ENCODE data around the gene TMEM158.

GRCh38 chr3:45258317-45258716 lies 32.2 kb upstream of the TMEM158 start:
- TF ChIP-seq CTCF (IDR thresholded peaks at IDR 0.05; ENCODE audit: insufficient read depth, low read length) (no peak), POLR2AphosphoS5 (IDR thresholded peaks at IDR 0.05; ENCODE audit: low read depth) (peak; percentile 39; the same call in 1 of the 2 replicates), GABPA (IDR thresholded peaks at IDR 0.05; ENCODE audit: low read depth) (no peak), SPI1 (IDR thresholded peaks at IDR 0.05; ENCODE audit: borderline replicate concordance, low read depth) (peak; percentile 96)
- TF ChIP-seq, protein P1, sequence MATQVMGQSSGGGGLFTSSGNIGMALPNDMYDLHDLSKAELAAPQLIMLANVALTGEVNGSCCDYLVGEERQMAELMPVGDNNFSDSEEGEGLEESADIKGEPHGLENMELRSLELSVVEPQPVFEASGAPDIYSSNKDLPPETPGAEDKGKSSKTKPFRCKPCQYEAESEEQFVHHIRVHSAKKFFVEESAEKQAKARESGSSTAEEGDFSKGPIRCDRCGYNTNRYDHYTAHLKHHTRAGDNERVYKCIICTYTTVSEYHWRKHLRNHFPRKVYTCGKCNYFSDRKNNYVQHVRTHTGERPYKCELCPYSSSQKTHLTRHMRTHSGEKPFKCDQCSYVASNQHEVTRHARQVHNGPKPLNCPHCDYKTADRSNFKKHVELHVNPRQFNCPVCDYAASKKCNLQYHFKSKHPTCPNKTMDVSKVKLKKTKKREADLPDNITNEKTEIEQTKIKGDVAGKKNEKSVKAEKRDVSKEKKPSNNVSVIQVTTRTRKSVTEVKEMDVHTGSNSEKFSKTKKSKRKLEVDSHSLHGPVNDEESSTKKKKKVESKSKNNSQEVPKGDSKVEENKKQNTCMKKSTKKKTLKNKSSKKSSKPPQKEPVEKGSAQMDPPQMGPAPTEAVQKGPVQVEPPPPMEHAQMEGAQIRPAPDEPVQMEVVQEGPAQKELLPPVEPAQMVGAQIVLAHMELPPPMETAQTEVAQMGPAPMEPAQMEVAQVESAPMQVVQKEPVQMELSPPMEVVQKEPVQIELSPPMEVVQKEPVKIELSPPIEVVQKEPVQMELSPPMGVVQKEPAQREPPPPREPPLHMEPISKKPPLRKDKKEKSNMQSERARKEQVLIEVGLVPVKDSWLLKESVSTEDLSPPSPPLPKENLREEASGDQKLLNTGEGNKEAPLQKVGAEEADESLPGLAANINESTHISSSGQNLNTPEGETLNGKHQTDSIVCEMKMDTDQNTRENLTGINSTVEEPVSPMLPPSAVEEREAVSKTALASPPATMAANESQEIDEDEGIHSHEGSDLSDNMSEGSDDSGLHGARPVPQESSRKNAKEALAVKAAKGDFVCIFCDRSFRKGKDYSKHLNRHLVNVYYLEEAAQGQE (IDR thresholded peaks at IDR 0.05; ENCODE audit: insufficient replicate concordance, low read depth) = no peak
